ENCODE data around the gene TTLL11. TPM values are rescaled to one million over a fixed set of nuclear protein-coding genes. Genes with fewer than 3 reads are reported as not detected.

Gene TTLL11
- total RNA-seq, 2 experiments from 2014 or later, result 0.56 to 1.4 TPM

GRCh38 chr9:122132539-122132938 lies 39.4 kb upstream of the TTLL11 start:
- Mint-ChIP-seq H3K36me3 (ENCODE audit: low read depth) (no peaks in the 10 kb centered on the region), H3K4me3 (no peak overlapping the region), H3K4me1 (ENCODE audit: low read depth) (no peaks in the 10 kb centered on the region), H3K27ac (no peak overlapping the region), H3K27me3 (peaks cover 7% of the 10 kb centered on the region), H3K9me3 (no peaks in the 10 kb centered on the region)
- ChIA-PET POLR2A (interaction anchor here (0.7 kb wide), 1 partner anchor 19 kb away, joined by 3 read pairs; no protein-coding TSS in a partner anchor), CTCF (interaction anchor here (0.7 to 6.6 kb wide), 5 partner anchors 9 to 218 kb away, joined by 3 to 38 read pairs (median 6); no protein-coding TSS in a partner anchor)
- no peak for TF ChIP-seq CTCF (IDR thresholded peaks at IDR 0.05)
- intact Hi-C loops (cut with micrococcal nuclease), result no loop called here
- no peak for DNase-seq
- ATAC-seq, result no peak

GRCh38 chr9:122131401-122132001 lies 38.4 kb upstream of the TTLL11 start:
- DNase-seq (no peak), ATAC-seq (no peak)
- Mint-ChIP-seq H3K4me3 (no peak overlapping the region), H3K36me3 (ENCODE audit: low read depth) (no peaks in the 10 kb centered on the region), H3K9me3 (no peaks in the 10 kb centered on the region), H3K27ac (no peak overlapping the region), H3K4me1 (ENCODE audit: low read depth) (peaks cover 3% of the 10 kb centered on the region), H3K27me3 (peaks cover 13% of the 10 kb centered on the region)
- intact Hi-C loops (cut with micrococcal nuclease), result no loop called here
- TF ChIP-seq CTCF (IDR thresholded peaks at IDR 0.05), result no peak
- POLR2A ChIA-PET, result no interaction called here
- CTCF ChIA-PET, result interaction anchor here (1.1 to 6.6 kb wide), 3 partner anchors 8 to 32 kb away, joined by 3 to 38 read pairs (median 6); no protein-coding TSS in a partner anchor

- Mint-ChIP-seq H3K27me3 (peaks cover 20% of the 10 kb centered on the region), H3K4me3 (no peak overlapping the region), H3K36me3 (ENCODE audit: low read depth) (no peaks in the 10 kb centered on the region), H3K27ac (no peak overlapping the region), H3K9me3 (no peaks in the 10 kb centered on the region), H3K4me1 (ENCODE audit: low read depth) (peaks cover 9% of the 10 kb centered on the region)
- POLR2A ChIA-PET, result no interaction called here
- TF ChIP-seq CTCF (IDR thresholded peaks at IDR 0.05), result no peak
- CTCF ChIA-PET, result interaction anchor here (6.6 kb wide), 1 partner anchor 8 kb away, joined by 38 read pairs; no protein-coding TSS in a partner anchor
- ATAC-seq, result no peak
- intact Hi-C loops (cut with micrococcal nuclease), result no loop called here
- DNase-seq, result no peak
Measured at GRCh38 chr9:122130837-122131236, 37.7 kb upstream of the TTLL11 start.

- DNase-seq (no peak), ATAC-seq (no peak)
- no peaks in the 10 kb centered on the region for H3K9me3 Mint-ChIP-seq
- POLR2A ChIA-PET, result no interaction called here
- no peak for TF ChIP-seq CTCF (IDR thresholded peaks at IDR 0.05)
- no peak overlapping the region for H3K4me3 Mint-ChIP-seq
- H3K27ac Mint-ChIP-seq, result no peak overlapping the region
- no peaks in the 10 kb centered on the region for H3K36me3 Mint-ChIP-seq (ENCODE audit: low read depth)
- H3K27me3 Mint-ChIP-seq, result peaks cover 28% of the 10 kb centered on the region
- CTCF ChIA-PET, result interaction anchor here (1.3 to 10.7 kb wide), 2 partner anchors 21 to 217 kb away, joined by 4 to 315 read pairs; no protein-coding TSS in a partner anchor
- intact Hi-C loops (cut with micrococcal nuclease), result no loop called here
- peaks cover 15% of the 10 kb centered on the region for H3K4me1 Mint-ChIP-seq (ENCODE audit: low read depth)
Measured at GRCh38 chr9:122129969-122130368, 36.9 kb upstream of the TTLL11 start.

GRCh38 chr9:122128969-122129343 lies 35.8 kb upstream of the TTLL11 start:
- POLR2A ChIA-PET, result no interaction called here
- no peak overlapping the region for H3K27ac Mint-ChIP-seq

More at GRCh38 chr9:122128969-122129343, 35.8 kb upstream of the TTLL11 start:
- Mint-ChIP-seq H3K27me3 (peaks cover 35% of the 10 kb centered on the region), H3K4me3 (no peak overlapping the region), H3K4me1 (ENCODE audit: low read depth) (peaks cover 16% of the 10 kb centered on the region), H3K36me3 (ENCODE audit: low read depth) (no peaks in the 10 kb centered on the region), H3K9me3 (no peaks in the 10 kb centered on the region)
- DNase-seq, result no peak
- no peak for TF ChIP-seq CTCF (IDR thresholded peaks at IDR 0.05)
- ATAC-seq, result no peak
- intact Hi-C loops (cut with micrococcal nuclease), result no loop called here
- CTCF ChIA-PET, result interaction anchor here (1.3 to 10.7 kb wide), 2 partner anchors 22 to 218 kb away, joined by 4 to 315 read pairs; no protein-coding TSS in a partner anchor

All from activated CD8-positive, alpha-beta T cell treated with anti-CD3 and anti-CD28 coated beads for 36 hours (primary cell).